Adipocyte (in vitro differentiated cells): Measurements from ENCODE around the gene ARHGEF26.

ENCODE experiments used
- DNase-seq: peaks from one replicate; pipeline ENCODE4 v3.0.0-alpha.2; 2015; ENCODE audit warnings: low read depth
- H3K27me3 ChIP-seq: replicated peaks from 2 replicates; pipeline ENCODE4 v1.7.0; 2013; ENCODE audit warnings: mild to moderate bottlenecking, low read length, moderate library complexity; ENCODE audit not compliant: control insufficient read depth, insufficient read depth
- H3K36me3 ChIP-seq: 2 replicates; pipeline ENCODE4 v1.7.0; 2013; ENCODE audit warnings: low read length, mild to moderate bottlenecking, moderate library complexity; ENCODE audit not compliant: control insufficient read depth, insufficient read depth, severe bottlenecking
- H3K4me1 ChIP-seq: 2 replicates; pipeline ENCODE4 v1.7.0; 2013; ENCODE audit warnings: mild to moderate bottlenecking, low read length, moderate library complexity; ENCODE audit not compliant: control insufficient read depth, insufficient read depth
- H3K4me3 ChIP-seq: 2 replicates; pipeline ENCODE4 v1.7.0; 2013; ENCODE audit warnings: mild to moderate bottlenecking, low read length, moderate library complexity
- H3K9ac ChIP-seq: 2 replicates; pipeline ENCODE4 v1.7.0; 2013; ENCODE audit warnings: mild to moderate bottlenecking, low read length, moderate library complexity
- H3K9me3 ChIP-seq: 2 replicates; pipeline ENCODE4 v1.7.0; 2013; ENCODE audit warnings: mild to moderate bottlenecking, low read length, moderate library complexity; ENCODE audit not compliant: control insufficient read depth

The ARHGEF26 gene

GRCh38 chr3:154095832-154096421 lies 25.3 kb upstream of the ARHGEF26 start:
- no peaks in the 10 kb centered on the region for H3K4me1 ChIP-seq
- H3K4me3 ChIP-seq = no peak overlapping the region
- H3K36me3 ChIP-seq = no peaks in the 10 kb centered on the region
- DNase-seq = peak; percentile 58
- H3K9me3 ChIP-seq = no peaks in the 10 kb centered on the region
- H3K27me3 ChIP-seq = no peaks in the 10 kb centered on the region
- no peak overlapping the region for H3K9ac ChIP-seq

DNA sequence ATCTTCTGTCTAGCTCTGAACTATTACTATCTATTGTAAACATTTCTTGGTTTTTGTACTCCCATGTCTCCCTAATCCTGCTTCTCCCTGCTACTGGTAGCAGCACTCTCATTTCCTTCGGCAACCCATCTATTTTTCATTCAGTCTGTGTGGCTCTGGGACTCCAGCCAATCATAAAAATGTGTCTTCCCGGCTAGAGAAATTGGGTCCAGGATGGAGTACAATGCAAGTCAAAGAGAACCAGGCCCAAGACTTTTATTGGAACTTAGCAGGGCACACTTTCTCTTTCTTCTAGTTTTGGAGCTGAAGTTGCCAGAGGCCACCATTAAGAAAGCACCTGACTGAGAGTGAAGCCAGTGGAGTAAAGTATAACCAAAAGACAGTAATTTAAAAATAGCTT lies 22.8 kb upstream of the ARHGEF26 start:
- DNase-seq = no peak
- no peaks in the 10 kb centered on the region for H3K36me3 ChIP-seq
- H3K9me3 ChIP-seq = no peaks in the 10 kb centered on the region
- no peak overlapping the region for H3K4me3 ChIP-seq
- no peak overlapping the region for H3K9ac ChIP-seq
- H3K4me1 ChIP-seq = no peaks in the 10 kb centered on the region
- no peaks in the 10 kb centered on the region for H3K27me3 ChIP-seq

GRCh38 chr3:154100556-154100955 lies 20.6 kb upstream of the ARHGEF26 start:
- Histone ChIP-seq H3K4me1 (no peaks in the 10 kb centered on the region), H3K9ac (no peak overlapping the region), H3K27me3 (no peaks in the 10 kb centered on the region), H3K36me3 (no peaks in the 10 kb centered on the region), H3K9me3 (no peaks in the 10 kb centered on the region), H3K4me3 (no peak overlapping the region)
- DNase-seq = no peak

- H3K27me3 ChIP-seq = no peaks in the 10 kb centered on the region
- H3K4me3 ChIP-seq = no peak overlapping the region
- no peaks in the 10 kb centered on the region for H3K9me3 ChIP-seq
- no peak overlapping the region for H3K9ac ChIP-seq
- DNase-seq = no peak
- no peaks in the 10 kb centered on the region for H3K36me3 ChIP-seq
- H3K4me1 ChIP-seq = no peaks in the 10 kb centered on the region
Measured at GRCh38 chr3:154101250-154101649, 19.9 kb upstream of the ARHGEF26 start.

DNA sequence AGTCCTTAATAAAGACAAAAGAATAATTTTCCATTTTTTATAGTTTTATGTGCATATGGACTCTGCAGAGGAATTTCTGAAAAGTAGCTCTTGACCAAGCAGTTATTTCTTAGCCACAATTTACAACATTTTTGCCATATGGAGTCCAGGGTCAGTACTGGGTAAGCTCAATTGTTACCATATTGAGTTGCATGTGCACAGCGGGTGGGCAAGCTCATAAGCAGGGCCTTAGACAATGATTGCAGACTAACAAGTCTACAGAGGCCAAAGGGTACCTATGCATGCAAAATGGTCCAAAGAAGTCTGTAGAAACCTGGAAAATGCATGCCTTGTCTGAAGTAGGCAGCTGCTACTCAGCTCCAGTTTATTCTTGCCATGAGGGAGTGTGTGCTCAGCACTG lies 19.0 kb upstream of the ARHGEF26 start:
- no peaks in the 10 kb centered on the region for H3K4me1 ChIP-seq
- no peak for DNase-seq
- no peaks in the 10 kb centered on the region for H3K9me3 ChIP-seq
- no peak overlapping the region for H3K9ac ChIP-seq
- no peaks in the 10 kb centered on the region for H3K27me3 ChIP-seq
- H3K36me3 ChIP-seq = no peaks in the 10 kb centered on the region
- no peak overlapping the region for H3K4me3 ChIP-seq

GRCh38 chr3:154105218-154105975 lies 15.8 kb upstream of the ARHGEF26 start:
- Histone ChIP-seq H3K27me3 (no peaks in the 10 kb centered on the region), H3K9me3 (no peaks in the 10 kb centered on the region), H3K9ac (no peak overlapping the region), H3K36me3 (no peaks in the 10 kb centered on the region), H3K4me1 (no peaks in the 10 kb centered on the region), H3K4me3 (no peak overlapping the region)
- DNase-seq = no peak

- no peak for DNase-seq
Measured at GRCh38 chr3:154111365-154111935, 9.7 kb upstream of the ARHGEF26 start.

DNA sequence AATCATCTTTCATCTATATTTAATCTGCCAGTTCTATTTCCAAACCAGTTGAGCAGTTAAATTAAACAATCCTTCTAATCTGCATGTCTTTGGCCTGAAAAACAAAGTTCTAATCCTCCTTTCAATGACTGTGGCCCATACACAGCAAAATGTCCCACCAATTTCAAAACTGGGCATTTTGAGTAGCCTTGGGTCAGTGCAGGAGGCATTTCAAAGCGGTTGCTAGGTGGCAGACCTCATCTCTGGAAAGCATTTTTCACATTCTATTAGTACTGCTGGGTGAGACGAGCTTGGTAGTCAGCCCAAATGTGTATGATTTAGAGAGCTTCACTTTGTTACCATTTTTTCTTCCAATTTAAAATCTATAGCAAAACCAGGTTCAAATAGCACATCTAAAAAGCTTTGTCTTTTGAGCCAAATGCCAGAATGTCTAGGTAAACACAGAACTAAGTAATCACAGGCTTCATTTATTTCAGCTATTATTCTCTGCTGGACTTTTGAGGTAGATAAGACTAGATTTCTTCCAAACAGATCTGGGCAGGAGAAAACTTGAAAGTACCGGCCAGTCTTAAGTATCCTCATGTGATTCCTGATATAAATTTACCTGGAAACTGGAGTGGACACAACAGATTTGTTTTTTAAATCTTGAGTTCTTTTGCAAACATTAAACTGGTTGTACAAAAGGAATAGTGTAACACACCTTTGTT lies 8.9 kb upstream of the ARHGEF26 start:
- no peaks in the 10 kb centered on the region for H3K9me3 ChIP-seq
- no peaks in the 10 kb centered on the region for H3K4me1 ChIP-seq
- DNase-seq = no peak
- no peak overlapping the region for H3K9ac ChIP-seq
- no peaks in the 10 kb centered on the region for H3K27me3 ChIP-seq
- H3K36me3 ChIP-seq = no peaks in the 10 kb centered on the region
- H3K4me3 ChIP-seq = no peak overlapping the region

More at GRCh38 chr3:154111365-154111935, 9.7 kb upstream of the ARHGEF26 start:
- no peaks in the 10 kb centered on the region for H3K4me1 ChIP-seq
- H3K4me3 ChIP-seq = no peak overlapping the region
- H3K9ac ChIP-seq = no peak overlapping the region
- H3K9me3 ChIP-seq = no peaks in the 10 kb centered on the region
- no peaks in the 10 kb centered on the region for H3K36me3 ChIP-seq
- no peaks in the 10 kb centered on the region for H3K27me3 ChIP-seq

GRCh38 chr3:154113609-154114008 lies 7.6 kb upstream of the ARHGEF26 start:
- Histone ChIP-seq H3K27me3 (no peaks in the 10 kb centered on the region), H3K4me3 (no peak overlapping the region), H3K9ac (no peak overlapping the region), H3K36me3 (no peaks in the 10 kb centered on the region), H3K9me3 (no peaks in the 10 kb centered on the region), H3K4me1 (no peaks in the 10 kb centered on the region)
- no peak for DNase-seq

GRCh38 chr3:154115332-154115731 lies 5.9 kb upstream of the ARHGEF26 start:
- H3K27me3 ChIP-seq = no peaks in the 10 kb centered on the region
- no peaks in the 10 kb centered on the region for H3K9me3 ChIP-seq

DNA sequence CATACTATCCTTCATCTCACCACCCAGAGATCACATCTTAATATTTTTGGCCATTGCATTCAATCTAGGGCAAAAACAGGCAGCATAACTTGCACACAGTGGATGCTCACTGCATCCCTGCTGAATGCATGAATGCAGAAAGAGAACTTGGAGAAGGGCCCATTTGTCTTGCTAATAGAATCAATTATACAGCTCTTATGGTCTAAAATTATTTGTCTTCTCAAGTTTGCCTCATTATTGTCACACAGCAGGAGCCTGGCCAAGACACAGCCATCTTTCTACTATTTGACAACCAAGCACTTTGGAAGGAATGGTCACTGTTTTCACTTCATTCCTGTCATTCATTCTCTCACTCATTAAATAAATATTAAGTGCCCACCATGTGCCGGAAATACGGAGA lies 1.2 kb upstream of the ARHGEF26 start:
- H3K4me1 ChIP-seq = peaks cover 21% of the 10 kb centered on the region
- no peaks in the 10 kb centered on the region for H3K9me3 ChIP-seq
- no peaks in the 10 kb centered on the region for H3K27me3 ChIP-seq
- H3K4me3 ChIP-seq = no peak overlapping the region
- no peak for DNase-seq
- no peak overlapping the region for H3K9ac ChIP-seq
- H3K36me3 ChIP-seq = no peaks in the 10 kb centered on the region

More at GRCh38 chr3:154115332-154115731, 5.9 kb upstream of the ARHGEF26 start:
- Histone ChIP-seq H3K9ac (no peak overlapping the region), H3K4me3 (no peak overlapping the region), H3K4me1 (no peaks in the 10 kb centered on the region), H3K36me3 (no peaks in the 10 kb centered on the region)
- no peak for DNase-seq
